HEK293 (cell line): ENCODE measurements around the gene ITGB1BP1.

Experiments
- CTCF ChIA-PET: fragments of 350-600 bp; formaldehyde crosslinking; extraction: SDS; loops from one replicate; lab custom pipeline; 2021; ENCODE audit warnings: antibody characterized with exemption; lab: Yijun Ruan, JAX
- POLR2A ChIA-PET: fragments of 300-600 bp; formaldehyde crosslinking; extraction: SDS; loops from one replicate; lab custom pipeline; 2020; ENCODE audit warnings: antibody characterized with exemption, inconsistent platforms; lab: Yijun Ruan, JAX
- H3K27ac ChIP-seq: fragments of 200-500 bp; sonication (Bioruptor generic); 2 replicates; pipeline ENCODE4 v1.5.1; 2014; ENCODE audit warnings: low read depth, low read length, control low read depth, inconsistent platforms; ENCODE audit errors: extremely low read depth
- H3K36me3 ChIP-seq, 2 experiments: fragments of 200-500 bp in 1 of 2; sonication (Bioruptor generic) in 1 of 2; 1 replicate in 1 of 2; 2 replicates in 1 of 2; pipeline ENCODE4 v1.5.1; 2014 to 2017; ENCODE audit warnings: inconsistent platforms in 2 of 2, low read length in 2 of 2; ENCODE audit not compliant: control insufficient read depth in 2 of 2, insufficient read depth in 1 of 2
- H3K4me1 ChIP-seq: fragments of 200-500 bp; sonication (Bioruptor generic); 2 replicates; pipeline ENCODE4 v1.5.1; 2014; ENCODE audit warnings: mild to moderate bottlenecking, low read length, inconsistent platforms; ENCODE audit not compliant: control insufficient read depth, insufficient read depth
- H3K4me3 ChIP-seq: 2 replicates; pipeline ENCODE4 v1.5.1; 2011; ENCODE audit warnings: low read depth, mild to moderate bottlenecking, control low read depth, low read length, moderate library complexity
- H3K9me3 ChIP-seq: fragments of 200-500 bp; sonication (Bioruptor generic); 2 replicates; pipeline ENCODE4 v1.5.1; 2014; ENCODE audit warnings: low read depth, low read length, inconsistent platforms; ENCODE audit not compliant: control insufficient read depth, insufficient read depth
- BCL11A ChIP-seq: fragments of 450-650 bp; formaldehyde crosslinking; IDR thresholded peaks from 2 replicates; pipeline ENCODE4 v1.5.1; 2016; ENCODE audit warnings: low read depth, missing biosample characterization, missing genetic modification characterization
- EGR2 ChIP-seq: fragments of 450-650 bp; formaldehyde crosslinking; IDR thresholded peaks from 2 replicates; pipeline ENCODE4 v1.5.1; 2016; ENCODE audit warnings: low read depth, missing biosample characterization, missing genetic modification characterization
- FEZF1 ChIP-seq: fragments of 450-650 bp; formaldehyde crosslinking; IDR thresholded peaks from 2 replicates; pipeline ENCODE4 v1.5.1; 2016; ENCODE audit warnings: missing biosample characterization, missing genetic modification characterization
- GLI4 ChIP-seq: fragments of 450-650 bp; formaldehyde crosslinking; IDR thresholded peaks from 2 replicates; pipeline ENCODE4 v1.5.1; 2016; ENCODE audit warnings: missing biosample characterization, missing genetic modification characterization
- IKZF3 ChIP-seq: fragments of 450-650 bp; IDR thresholded peaks from 2 replicates; pipeline ENCODE4 v1.5.0; 2018; ENCODE audit warnings: missing biosample characterization, mild to moderate bottlenecking, missing genetic modification characterization, moderate library complexity
- KLF7 ChIP-seq: fragments of 450-650 bp; formaldehyde crosslinking; IDR thresholded peaks from 2 replicates; pipeline ENCODE4 v1.5.1; 2016; ENCODE audit warnings: missing biosample characterization, missing genetic modification characterization, borderline replicate concordance
- MEIS1 ChIP-seq: sonication (generic); formaldehyde crosslinking; IDR thresholded peaks from 2 replicates; pipeline ENCODE4 v1.8.1; 2022; ENCODE audit warnings: missing genetic modification reagents, mild to moderate bottlenecking, borderline replicate concordance
- MZF1 ChIP-seq: fragments of 450-650 bp; formaldehyde crosslinking; IDR thresholded peaks from 2 replicates; pipeline ENCODE4 v1.5.1; 2017; ENCODE audit warnings: missing biosample characterization, missing genetic modification characterization, borderline replicate concordance
- PBX3 ChIP-seq: sonication (generic); formaldehyde crosslinking; IDR thresholded peaks from 2 replicates; pipeline ENCODE4 v1.8.1; 2022; ENCODE audit warnings: mild to moderate bottlenecking, moderate library complexity, missing genetic modification reagents
- PRDM1 ChIP-seq: fragments of 450-650 bp; formaldehyde crosslinking; IDR thresholded peaks from 2 replicates; pipeline ENCODE4; 2016; ENCODE audit warnings: missing biosample characterization, missing genetic modification characterization
- REPIN1 ChIP-seq: fragments of 450-650 bp; formaldehyde crosslinking; IDR thresholded peaks from 2 replicates; pipeline ENCODE4 v1.5.1; 2017; ENCODE audit warnings: missing biosample characterization, missing genetic modification characterization, low read depth
- SP2 ChIP-seq: fragments of 450-650 bp; formaldehyde crosslinking; IDR thresholded peaks from 2 replicates; pipeline ENCODE4 v1.5.1; 2016; ENCODE audit warnings: missing biosample characterization, missing genetic modification characterization
- TRIM28 ChIP-seq: IDR thresholded peaks from 2 replicates; pipeline ENCODE4 v1.6.1; 2011; ENCODE audit warnings: low read length, control low read depth, borderline replicate concordance
- YY1 ChIP-seq: fragments of 450-650 bp; formaldehyde crosslinking; IDR thresholded peaks from 2 replicates; pipeline ENCODE4 v1.5.1; 2018; ENCODE audit warnings: missing biosample characterization, missing genetic modification characterization
- ZBTB17 ChIP-seq: fragments of 450-650 bp; formaldehyde crosslinking; IDR thresholded peaks from 2 replicates; pipeline ENCODE4 v1.5.1; 2016; ENCODE audit warnings: missing biosample characterization, missing genetic modification characterization
- ZBTB20 ChIP-seq: fragments of 450-650 bp; formaldehyde crosslinking; IDR thresholded peaks from 2 replicates; pipeline ENCODE4 v1.5.1; 2016; ENCODE audit warnings: missing biosample characterization, missing genetic modification characterization
- ZNF292 ChIP-seq: fragments of 450-650 bp; formaldehyde crosslinking; IDR thresholded peaks from 2 replicates; pipeline ENCODE4 v1.5.1; 2016; ENCODE audit warnings: low read depth, missing biosample characterization, missing genetic modification characterization, borderline replicate concordance
- ZNF302 ChIP-seq: fragments of 450-650 bp; formaldehyde crosslinking; IDR thresholded peaks from 2 replicates; pipeline ENCODE4 v1.5.1; 2016; ENCODE audit warnings: missing biosample characterization, missing genetic modification characterization, low read depth
- ZNF335 ChIP-seq: fragments of 450-650 bp; formaldehyde crosslinking; conservative IDR thresholded peaks from 2 replicates; pipeline ENCODE4 v1.5.1; 2016; ENCODE audit warnings: missing biosample characterization, missing genetic modification characterization
- ZNF426 ChIP-seq: fragments of 450-650 bp; formaldehyde crosslinking; IDR thresholded peaks from 2 replicates; pipeline ENCODE4 v1.5.1; 2017; ENCODE audit warnings: missing biosample characterization, missing genetic modification characterization, mild to moderate bottlenecking, inconsistent platforms, moderate library complexity
- ZNF513 ChIP-seq: fragments of 450-650 bp; IDR thresholded peaks from 2 replicates; pipeline ENCODE4 v1.5.1; 2018; ENCODE audit warnings: missing biosample characterization, missing genetic modification characterization
- ZNF521 ChIP-seq: fragments of 450-650 bp; formaldehyde crosslinking; IDR thresholded peaks from 2 replicates; pipeline ENCODE4 v1.5.1; 2017; ENCODE audit warnings: missing biosample characterization, mild to moderate bottlenecking, missing genetic modification characterization
- ZNF561 ChIP-seq: fragments of 450-650 bp; IDR thresholded peaks from 2 replicates; pipeline ENCODE4 v1.5.1; 2018; ENCODE audit warnings: missing biosample characterization, missing genetic modification characterization, borderline replicate concordance
- ZNF580 ChIP-seq: fragments of 450-650 bp; formaldehyde crosslinking; IDR thresholded peaks from 2 replicates; pipeline ENCODE4 v1.5.1; 2016; ENCODE audit warnings: missing biosample characterization, missing genetic modification characterization
- ZNF610 ChIP-seq: fragments of 450-650 bp; formaldehyde crosslinking; IDR thresholded peaks from 2 replicates; pipeline ENCODE4 v1.5.1; 2016; ENCODE audit warnings: missing biosample characterization, missing genetic modification characterization, borderline replicate concordance
- ZNF670 ChIP-seq: fragments of 450-650 bp; formaldehyde crosslinking; IDR thresholded peaks from 2 replicates; pipeline ENCODE4 v1.5.1; 2016; ENCODE audit warnings: missing biosample characterization, missing genetic modification characterization, low read depth
- ZNF701 ChIP-seq: fragments of 450-650 bp; formaldehyde crosslinking; IDR thresholded peaks from 2 replicates; pipeline ENCODE4 v1.5.1; 2016; ENCODE audit warnings: missing biosample characterization, missing genetic modification characterization
- ZNF791 ChIP-seq: fragments of 450-650 bp; formaldehyde crosslinking; IDR thresholded peaks from 2 replicates; pipeline ENCODE4 v1.5.1; 2016; ENCODE audit warnings: missing biosample characterization, missing genetic modification characterization
- ZNF792 ChIP-seq: fragments of 450-650 bp; formaldehyde crosslinking; IDR thresholded peaks from 2 replicates; pipeline ENCODE4 v1.5.1; 2016; ENCODE audit warnings: missing biosample characterization, missing genetic modification characterization
- ZSCAN23 ChIP-seq: fragments of 450-650 bp; formaldehyde crosslinking; IDR thresholded peaks from 2 replicates; pipeline ENCODE4 v1.5.1; 2016; ENCODE audit warnings: missing biosample characterization, missing genetic modification characterization

Gene ITGB1BP1

GRCh38 chr2:9407363-9407811, 15.9 kb downstream of the ITGB1BP1 start:
- H3K4me1 ChIP-seq, result no peaks in the 10 kb centered on the region
- POLR2A ChIA-PET, result no interaction called here

GRCh38 chr2:9406529-9407362, 16.6 kb downstream of the ITGB1BP1 start:
- CTCF ChIA-PET, result no interaction called here
- H3K4me3 ChIP-seq, result no peak overlapping the region
- TF ChIP-seq KLF7 (tag by site-specific recombination) (no peak), YY1 (no peak), PBX3 (CRISPR knock-in tag) (no peak), FEZF1 (tag by site-specific recombination) (no peak), GLI4 (tag by site-specific recombination) (no peak), PRDM1 (tag by site-specific recombination) (no peak), IKZF3 (tag by site-specific recombination) (no peak), ZNF521 (tag by site-specific recombination) (no peak), ZBTB20 (tag by site-specific recombination) (no peak), ZNF302 (tag by site-specific recombination) (no peak), ZNF791 (tag by site-specific recombination) (no peak), ZBTB17 (tag by site-specific recombination) (no peak), ZNF335 (tag by site-specific recombination) (no peak), ZNF580 (tag by site-specific recombination) (no peak), ZNF426 (tag by site-specific recombination) (no peak), ZNF513 (tag by site-specific recombination) (no peak), EGR2 (tag by site-specific recombination) (no peak)
- no peaks in the 10 kb centered on the region for H3K4me1 ChIP-seq
- no peaks in the 10 kb centered on the region for H3K9me3 ChIP-seq
- H3K27ac ChIP-seq, result no peak overlapping the region
- H3K36me3 ChIP-seq, result peaks cover 0 to 72% of the 10 kb centered on the region in 2 experiments
- POLR2A ChIA-PET, result no interaction called here

More at GRCh38 chr2:9407363-9407811, 15.9 kb downstream of the ITGB1BP1 start:
- TF ChIP-seq MZF1, result no peak
- TF ChIP-seq ZNF580 (tag by site-specific recombination), result no peak
- TF ChIP-seq ZNF792 (tag by site-specific recombination), result no peak
- TF ChIP-seq REPIN1, result no peak
- TF ChIP-seq ZNF670, result no peak
- no peak for TF ChIP-seq ZNF701 (tag by site-specific recombination)
- TF ChIP-seq ZNF426 (tag by site-specific recombination), result no peak
- TF ChIP-seq ZNF292, result no peak
- TF ChIP-seq TRIM28, result no peak
- TF ChIP-seq BCL11A (tag by site-specific recombination), result no peak
- TF ChIP-seq ZSCAN23 (tag by site-specific recombination), result no peak
- TF ChIP-seq ZNF610 (tag by site-specific recombination), result no peak
- no peak for TF ChIP-seq ZNF561 (tag by site-specific recombination)
- TF ChIP-seq SP2 (tag by site-specific recombination), result no peak
- TF ChIP-seq MEIS1 (CRISPR knock-in tag), result no peak
- CTCF ChIA-PET, result no interaction called here
- H3K4me3 ChIP-seq, result no peak overlapping the region
- H3K36me3 ChIP-seq, result peaks cover 0 to 73% of the 10 kb centered on the region in 2 experiments
- H3K9me3 ChIP-seq, result no peaks in the 10 kb centered on the region
- H3K27ac ChIP-seq, result no peak overlapping the region
